Thyroid gland (tissue), 4 donors: ENCODE data around the gene C19orf73. TPM values are rescaled to one million over a fixed set of nuclear protein-coding genes. Genes with fewer than 3 reads are reported as not detected.

Experiments
- DNase-seq, 2 donors: peaks; one replicate each; pipeline ENCODE4 v3.0.0-alpha.2; 2019
- H3K27ac ChIP-seq, 3 donors: fragments of 200-600 bp; sonication (generic); 1 replicate in 2 of 3; 2 replicates in 1 of 3; pipeline ENCODE4 v1.5.1; 2016 to 2019; ENCODE audit warnings: mild to moderate bottlenecking in 1 of 3, moderate library complexity in 1 of 3
- H3K27me3 ChIP-seq: fragments of 200-600 bp; sonication (generic); one replicate; pipeline ENCODE4 v1.5.1; 2019
- H3K36me3 ChIP-seq, 2 donors: fragments of 200-600 bp; sonication (generic); one replicate each; pipeline ENCODE4 v1.5.1; 2016 to 2019
- H3K4me1 ChIP-seq, 2 donors: fragments of 200-600 bp; sonication (generic); one replicate each; pipeline ENCODE4 v1.5.1; 2017 to 2019
- H3K4me3 ChIP-seq, 3 donors: fragments of 200-600 bp; sonication (generic); replicated peaks in 1 of 3; 1 replicate in 2 of 3; 2 replicates in 1 of 3; pipeline ENCODE4 v1.5.1; 2016; ENCODE audit warnings: mild to moderate bottlenecking in 1 of 3
- H3K9me3 ChIP-seq: fragments of 200-600 bp; sonication (generic); one replicate; pipeline ENCODE4 v1.5.1; 2017
- POLR2A ChIP-seq, 2 donors: fragments of 450-650 bp; IDR thresholded peaks; one replicate each; pipeline ENCODE4 v1.6.1; 2017; ENCODE audit warnings: antibody characterized with exemption in 2 of 2, mild to moderate bottlenecking in 2 of 2, moderate library complexity in 1 of 2
- WGBS, 2 donors: methylation state at CpG; one replicate each; pipeline ENCODE4 v1.1.5; 2017; 5-methylcytosine and 5-hydroxymethylcytosine counted together
- intact Hi-C: fragments of 100-400 bp; cut with DNase I; formaldehyde crosslinking; loops from one replicate; pipeline ENCODE4 v1.15.1; 2023
- total RNA-seq, 4 donors: library from RNA; depleted of rRNA; stranded (reverse); fragments of >200 nt; gene quantifications; one replicate each; pipeline ENCODE4 v1.2.3, GENCODE V29; 2016
- TF ChIP-seq, protein P1 (sequence below), 6 experiments: fragments of 200-600 bp in 3 of 6; fragments of 450-650 bp in 3 of 6; sonication (generic) in 3 of 6; IDR thresholded peaks; one replicate each; pipeline ENCODE4 v1.5.1; 2016 to 2019; ENCODE audit warnings: antibody characterized with exemption in 6 of 6, mild to moderate bottlenecking in 2 of 6, inconsistent platforms in 1 of 6, moderate library complexity in 1 of 6

The C19orf73 gene
- total RNA-seq, 4 donors from 2014 or later = 1.7 to 13.4 (median 6.1) TPM

DNA sequence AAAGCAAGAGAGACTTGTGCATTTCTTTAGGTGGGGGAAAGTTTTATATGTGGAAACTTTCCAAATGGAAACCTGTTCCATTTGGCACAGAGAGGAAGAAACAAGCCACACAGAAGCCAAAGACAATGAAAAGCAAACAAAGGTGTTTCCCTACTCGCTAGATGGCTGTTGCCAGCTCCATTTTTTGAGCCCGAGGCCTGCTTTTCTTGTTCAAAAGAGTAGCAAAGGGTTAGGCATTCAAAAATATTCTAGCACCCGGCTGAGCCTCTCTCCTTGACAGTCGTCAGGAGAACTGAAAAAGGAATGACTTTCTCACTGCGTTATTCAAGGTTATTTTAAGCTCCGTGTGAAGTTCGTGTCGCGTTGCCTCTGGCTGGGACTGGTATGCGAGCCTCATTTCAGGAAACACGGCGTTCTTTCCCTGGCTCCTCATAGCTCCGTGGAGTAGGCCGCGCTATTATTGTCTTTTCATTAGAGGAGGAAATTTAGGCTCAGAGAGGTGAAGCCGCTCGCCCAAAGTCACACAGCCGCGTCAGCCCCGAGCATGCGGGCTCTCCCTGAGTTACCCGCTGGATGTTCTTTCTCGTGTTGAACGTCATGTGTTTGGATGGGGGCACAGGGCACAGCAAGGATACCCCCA, 46.3 kb upstream of the C19orf73 start:
- TF ChIP-seq, protein P1, sequence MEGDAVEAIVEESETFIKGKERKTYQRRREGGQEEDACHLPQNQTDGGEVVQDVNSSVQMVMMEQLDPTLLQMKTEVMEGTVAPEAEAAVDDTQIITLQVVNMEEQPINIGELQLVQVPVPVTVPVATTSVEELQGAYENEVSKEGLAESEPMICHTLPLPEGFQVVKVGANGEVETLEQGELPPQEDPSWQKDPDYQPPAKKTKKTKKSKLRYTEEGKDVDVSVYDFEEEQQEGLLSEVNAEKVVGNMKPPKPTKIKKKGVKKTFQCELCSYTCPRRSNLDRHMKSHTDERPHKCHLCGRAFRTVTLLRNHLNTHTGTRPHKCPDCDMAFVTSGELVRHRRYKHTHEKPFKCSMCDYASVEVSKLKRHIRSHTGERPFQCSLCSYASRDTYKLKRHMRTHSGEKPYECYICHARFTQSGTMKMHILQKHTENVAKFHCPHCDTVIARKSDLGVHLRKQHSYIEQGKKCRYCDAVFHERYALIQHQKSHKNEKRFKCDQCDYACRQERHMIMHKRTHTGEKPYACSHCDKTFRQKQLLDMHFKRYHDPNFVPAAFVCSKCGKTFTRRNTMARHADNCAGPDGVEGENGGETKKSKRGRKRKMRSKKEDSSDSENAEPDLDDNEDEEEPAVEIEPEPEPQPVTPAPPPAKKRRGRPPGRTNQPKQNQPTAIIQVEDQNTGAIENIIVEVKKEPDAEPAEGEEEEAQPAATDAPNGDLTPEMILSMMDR (IDR thresholded peaks at IDR 0.05) = no peak
- no peak for TF ChIP-seq POLR2A (IDR thresholded peaks at IDR 0.05)
- Histone ChIP-seq H3K4me1 (peaks cover 12 to 29% of the 10 kb centered on the region in 2 donors), H3K27me3 (no peaks in the 10 kb centered on the region), H3K36me3 (peaks cover 0 to 3% of the 10 kb centered on the region in 2 donors), H3K9me3 (no peaks in the 10 kb centered on the region), H3K27ac (peak overlapping the region; percentile 51 to 88 (median 72)), H3K4me3 (no peak overlapping the region)
- intact Hi-C loops = no loop called here
- DNase-seq = peak; percentile 65 to 69
- 23 to 37% methylated on average over 18 to 24 of the region's 24 CpGs for WGBS, 2 donors

DNA sequence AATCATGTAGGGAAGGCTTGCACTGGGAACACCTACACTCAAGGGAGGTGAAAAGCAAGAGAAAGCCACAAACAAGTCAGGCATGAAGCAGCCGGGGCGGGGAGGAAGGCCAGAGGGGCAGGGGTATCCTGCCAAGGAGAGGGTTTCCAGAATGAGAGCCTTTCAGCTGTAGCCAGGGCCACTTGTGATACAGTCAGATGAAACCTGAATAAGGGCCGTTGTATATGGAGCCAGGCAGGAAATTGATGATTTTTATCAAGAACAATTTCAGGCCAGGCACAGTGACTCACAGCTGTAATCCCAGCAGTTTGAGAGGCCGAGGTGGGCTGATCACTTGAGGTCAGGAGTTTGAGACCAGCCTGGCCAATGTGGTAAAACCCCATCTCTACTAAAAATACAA, 43.0 kb upstream of the C19orf73 start:
- intact Hi-C loops = no loop called here
- 14 to 20% methylated on average over 4 of the region's 4 CpGs for WGBS, 2 donors

DNA sequence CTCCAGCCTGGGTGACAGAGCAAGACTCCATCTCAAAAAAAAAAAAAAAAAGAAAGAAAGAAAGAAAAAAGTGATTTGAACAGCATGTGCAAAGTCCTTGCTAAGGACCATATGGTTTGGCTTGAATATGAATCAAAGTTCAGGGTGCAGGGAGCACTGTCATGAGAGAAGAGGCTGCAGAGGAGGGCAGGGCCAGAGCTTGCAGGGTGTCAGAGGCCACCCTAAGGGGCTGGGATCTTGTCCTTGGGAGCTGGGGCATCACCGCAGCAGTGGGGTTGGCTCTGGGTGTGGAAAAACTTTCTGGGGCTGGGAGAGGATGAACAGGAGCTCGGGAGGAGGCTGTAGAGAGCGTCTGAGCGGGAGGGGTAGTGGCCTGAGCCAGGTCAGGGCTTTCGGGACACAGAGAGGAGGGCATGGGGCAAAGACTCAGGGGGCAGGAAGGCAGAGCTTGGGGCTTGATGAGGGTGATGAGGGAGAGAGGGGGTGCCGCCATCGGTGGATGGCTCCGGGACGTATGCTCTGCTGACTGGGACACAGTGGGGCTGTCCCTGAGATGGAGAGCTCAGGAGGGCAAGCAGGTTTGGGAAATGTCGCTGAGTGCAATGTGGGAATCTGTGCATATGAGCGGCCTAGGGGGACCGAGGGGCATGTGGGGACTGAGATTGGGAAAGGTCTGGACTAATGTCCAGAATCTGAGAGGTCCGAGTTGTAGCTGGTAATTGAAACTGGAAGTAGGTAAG, 41.7 kb upstream of the C19orf73 start:
- 90 to 91% methylated on average over 13 of the region's 13 CpGs for WGBS, 2 donors
- no peaks in the 10 kb centered on the region for H3K9me3 ChIP-seq
- H3K4me1 ChIP-seq = peaks cover 9 to 34% of the 10 kb centered on the region in 2 donors
- no peak overlapping the region for H3K27ac ChIP-seq
- TF ChIP-seq POLR2A (IDR thresholded peaks at IDR 0.05) = no peak
- TF ChIP-seq, protein P1 (IDR thresholded peaks at IDR 0.05) = no peak
- DNase-seq = no peak
- no peaks in the 10 kb centered on the region for H3K36me3 ChIP-seq
- H3K27me3 ChIP-seq = no peaks in the 10 kb centered on the region
- H3K4me3 ChIP-seq = no peak overlapping the region
- intact Hi-C loops = no loop called here

More for the DNA sequence above, 43.0 kb upstream of the C19orf73 start:
- Histone ChIP-seq H3K4me1 (peaks cover 12 to 38% of the 10 kb centered on the region in 2 donors), H3K27ac (peak overlapping the region; percentile 13 to 57 (median 51)), H3K4me3 (no peak overlapping the region), H3K36me3 (no peaks in the 10 kb centered on the region), H3K9me3 (no peaks in the 10 kb centered on the region), H3K27me3 (no peaks in the 10 kb centered on the region)
- DNase-seq = peak; percentile 75 to 82
- TF ChIP-seq, protein P1 (IDR thresholded peaks at IDR 0.05) = no peak
- TF ChIP-seq POLR2A (IDR thresholded peaks at IDR 0.05) = no peak

DNA sequence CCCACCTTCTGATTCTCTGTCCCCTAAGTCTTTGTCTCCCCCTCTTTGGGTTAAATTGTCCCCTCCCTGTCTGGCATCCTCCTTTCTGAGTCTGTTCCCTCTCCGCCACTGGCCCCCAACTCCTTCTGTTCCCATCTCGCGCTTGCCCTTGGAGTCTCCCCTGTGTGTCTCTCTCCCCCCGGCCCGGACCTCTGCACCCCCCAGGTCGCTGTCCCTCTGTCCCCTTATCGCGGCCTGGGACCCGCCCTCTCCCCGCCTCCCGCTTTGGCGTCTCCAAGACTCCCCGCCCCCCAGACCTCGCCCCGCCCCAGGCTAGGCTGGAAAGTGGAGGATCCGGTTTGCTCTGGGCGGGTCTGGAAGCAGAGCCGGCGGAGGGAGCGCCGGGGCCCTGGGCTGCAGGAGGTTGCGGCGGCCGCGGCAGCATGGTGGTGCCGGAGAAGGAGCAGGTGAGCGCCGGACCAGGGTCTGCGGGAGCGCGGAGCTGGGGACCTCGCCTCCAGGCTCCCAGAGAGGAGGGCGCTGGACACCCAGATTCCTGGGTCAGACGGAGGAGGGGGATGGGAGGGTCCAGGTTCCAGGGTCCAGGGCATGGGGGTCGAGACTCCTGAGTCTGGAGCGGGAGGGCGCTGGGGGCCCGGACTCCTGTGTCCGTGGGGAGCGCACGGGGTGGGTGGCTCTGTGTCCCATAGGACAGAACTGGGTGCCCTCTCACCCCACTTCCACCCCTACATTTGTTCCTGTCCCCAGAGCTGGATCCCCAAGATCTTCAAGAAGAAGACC, 38.7 kb upstream of the C19orf73 start, which contains the start of gene TRPM4:
TRPM4 (plus strand) TSS at position 348 of the 780 bp plus-strand sequence; CDS start at position 423, 75 bp downstream.
- H3K27ac ChIP-seq = peak within 1 kb of the TSS; percentile 55 to 84 (median 82)
- WGBS, 2 donors = 1 to 2% methylated on average over 14 to 15 of the region's 41 CpGs
- no peaks in the 10 kb centered on the region for H3K27me3 ChIP-seq
- peak within 1 kb of the TSS; percentile 66 to 93 (median 82) for H3K4me3 ChIP-seq
- TF ChIP-seq, protein P1 (IDR thresholded peaks at IDR 0.05) = no peak
- peak; percentile 2 to 88 for TF ChIP-seq POLR2A (IDR thresholded peaks at IDR 0.05)
- peak; percentile 96 to 97 for DNase-seq
- peaks cover 6 to 21% of the 10 kb centered on the region in 2 donors for H3K4me1 ChIP-seq
- no peaks in the 10 kb centered on the region for H3K36me3 ChIP-seq
- H3K9me3 ChIP-seq = no peaks in the 10 kb centered on the region
- intact Hi-C loops = no loop called here
